Activated CD8-positive, alpha-beta memory T cell treated with anti-CD3 and anti-CD28 coated beads for 36 hours (primary cell): ENCODE data around the gene IP6K2. TPM values are rescaled to one million over a fixed set of nuclear protein-coding genes. Genes with fewer than 3 reads are reported as not detected.
"Not testable (repeated sequence)": the region's sequence is repeated elsewhere in the genome, so short reads cannot be mapped to it uniquely, and the experiment has no call there.

ENCODE experiments used
- CTCF ChIA-PET: fragments of 350-600 bp; sonication (Branson Sonifier 250); formaldehyde crosslinking; loops from one replicate; lab custom pipeline; 2021; ENCODE audit warnings: antibody characterized with exemption; lab: Charles Lee
- POLR2A ChIA-PET: fragments of 350-600 bp; sonication (Branson Sonifier 250); formaldehyde crosslinking; loops from one replicate; lab custom pipeline; 2021; ENCODE audit warnings: antibody characterized with exemption; lab: Charles Lee
- total RNA-seq, 2 experiments: library from RNA; stranded (reverse); gene quantifications; one replicate each; pipeline ENCODE4 v1.2.3, GENCODE V29; 2021

IP6K2 gene
- total RNA-seq, 2 experiments from 2014 or later = 42.8 to 47.9 TPM

GRCh38 chr3:48735075-48735767, 18.2 kb upstream of the IP6K2 start:
- POLR2A ChIA-PET = not testable (repeated sequence)
- CTCF ChIA-PET = interaction anchor here (1.0 kb wide), 1 partner anchor 12 kb away, joined by 3 read pairs; no protein-coding TSS in a partner anchor

- CTCF ChIA-PET, POLR2A ChIA-PET: not testable (repeated sequence)
Measured at GRCh38 chr3:48734541-48734940, 17.5 kb upstream of the IP6K2 start.

- POLR2A ChIA-PET, CTCF ChIA-PET: not testable (repeated sequence)
Measured at GRCh38 chr3:48733752-48734518, 16.9 kb upstream of the IP6K2 start.

GRCh38 chr3:48727511-48727910, 10.5 kb upstream of the IP6K2 start:
- ChIA-PET POLR2A (interaction anchor here (0.5 kb wide), 1 partner anchor 213 kb away, joined by 3 read pairs; no protein-coding TSS in a partner anchor), CTCF (no interaction called here)

GRCh38 chr3:48725185-48725855, 8.3 kb upstream of the IP6K2 start:
- CTCF ChIA-PET = not testable (repeated sequence)
- POLR2A ChIA-PET = interaction anchor here (0.6 kb wide), 1 partner anchor 35 kb away, joined by 6 read pairs; no protein-coding TSS in a partner anchor

- CTCF ChIA-PET = no interaction called here
- POLR2A ChIA-PET = no interaction called here
Measured at GRCh38 chr3:48723725-48724124, 6.7 kb upstream of the IP6K2 start.

GRCh38 chr3:48723293-48723692, 6.3 kb upstream of the IP6K2 start:
- POLR2A ChIA-PET, CTCF ChIA-PET: not testable (repeated sequence)

GRCh38 chr3:48716508-48716981, 476 bp downstream of the IP6K2 start:
- ChIA-PET POLR2A (interaction anchor here (0.5 to 1.6 kb wide), 6 partner anchors 8 to 291 kb away, joined by 3 to 6 read pairs (median 4); partner anchors contain the start of gene WDR6), CTCF (interaction anchor here (0.6 to 1.8 kb wide), 3 partner anchors 23 to 177 kb away, joined by 5 to 7 read pairs (median 5); partner anchors contain the start of gene NCKIPSD)

- CTCF ChIA-PET = interaction anchor here (0.6 to 1.3 kb wide), 6 partner anchors 29 to 694 kb away, joined by 3 to 5 read pairs (median 4); partner anchors contain the start of gene NCKIPSD
Measured at GRCh38 chr3:48715174-48715800, 1.7 kb downstream of the IP6K2 start.

GRCh38 chr3:48711727-48712126, 5.3 kb downstream of the IP6K2 start:
- CTCF ChIA-PET = no interaction called here
- POLR2A ChIA-PET = no interaction called here

More at GRCh38 chr3:48715174-48715800, 1.7 kb downstream of the IP6K2 start:
- POLR2A ChIA-PET = interaction anchor here (0.5 to 0.9 kb wide), 2 partner anchors 292 to 470 kb away, joined by 3 read pairs; partner anchors contain the start of gene WDR6

GRCh38 chr3:48709051-48709461, 8.0 kb downstream of the IP6K2 start:
- ChIA-PET POLR2A (interaction anchor here (1.2 kb wide), 1 partner anchor 7 kb away, joined by 4 read pairs; no protein-coding TSS in a partner anchor), CTCF (no interaction called here)

GRCh38 chr3:48708481-48708889, 8.5 kb downstream of the IP6K2 start:
- POLR2A ChIA-PET = interaction anchor here (0.5 to 1.7 kb wide), 3 partner anchors 8 to 309 kb away, joined by 4 read pairs; no protein-coding TSS in a partner anchor

GRCh38 chr3:48707157-48707556, 9.9 kb downstream of the IP6K2 start:
- CTCF ChIA-PET = interaction anchor here (0.7 kb wide), 1 partner anchor 245 kb away, joined by 4 read pairs; no protein-coding TSS in a partner anchor
- POLR2A ChIA-PET = interaction anchor here (0.6 to 1.7 kb wide), 2 partner anchors 9 to 381 kb away, joined by 3 to 4 read pairs; no protein-coding TSS in a partner anchor

More at GRCh38 chr3:48708481-48708889, 8.5 kb downstream of the IP6K2 start:
- CTCF ChIA-PET = no interaction called here

- ChIA-PET POLR2A (no interaction called here), CTCF (no interaction called here)
Measured at GRCh38 chr3:48702320-48702920, 14.6 kb downstream of the IP6K2 start.

GRCh38 chr3:48700731-48701405, 16.2 kb downstream of the IP6K2 start:
- CTCF ChIA-PET = no interaction called here
- POLR2A ChIA-PET = interaction anchor here (0.7 kb wide), 1 partner anchor 9 kb away, joined by 11 read pairs; no protein-coding TSS in a partner anchor

GRCh38 chr3:48698891-48699290, 18.1 kb downstream of the IP6K2 start:
- CTCF ChIA-PET = interaction anchor here (0.6 to 1.4 kb wide), 2 partner anchors 75 to 650 kb away, joined by 3 to 4 read pairs; no protein-coding TSS in a partner anchor
- POLR2A ChIA-PET = interaction anchor here (1.5 kb wide), 1 partner anchor 9 kb away, joined by 4 read pairs; no protein-coding TSS in a partner anchor

- POLR2A ChIA-PET = interaction anchor here (0.6 to 1.5 kb wide), 2 partner anchors 10 to 14 kb away, joined by 4 to 7 read pairs; no protein-coding TSS in a partner anchor
- CTCF ChIA-PET = interaction anchor here (1.4 kb wide), 1 partner anchor 12 kb away, joined by 5 read pairs; the partner anchor contains the start of gene NCKIPSD
Measured at GRCh38 chr3:48697952-48698351, 19.1 kb downstream of the IP6K2 start.
